Esophagus squamous epithelium (tissue), 4 donors: ENCODE measurements around the gene TNIK.

Source experiments
- POLR2A ChIP-seq, 4 donors: fragments of 450-650 bp; IDR thresholded peaks; one replicate each; pipeline ENCODE4 v1.6.1; 2017; ENCODE audit warnings: antibody characterized with exemption in 4 of 4, mild to moderate bottlenecking in 4 of 4, moderate library complexity in 3 of 4
- TF ChIP-seq, protein P1 (sequence below), 6 experiments: fragments of 450-650 bp in 4 of 6; fragments of 200-600 bp in 2 of 6; sonication (generic) in 2 of 6; IDR thresholded peaks; one replicate each; pipeline ENCODE4 v1.5.1; 2016 to 2019; ENCODE audit warnings: antibody characterized with exemption in 6 of 6, mild to moderate bottlenecking in 4 of 6, moderate library complexity in 4 of 6

DNA sequence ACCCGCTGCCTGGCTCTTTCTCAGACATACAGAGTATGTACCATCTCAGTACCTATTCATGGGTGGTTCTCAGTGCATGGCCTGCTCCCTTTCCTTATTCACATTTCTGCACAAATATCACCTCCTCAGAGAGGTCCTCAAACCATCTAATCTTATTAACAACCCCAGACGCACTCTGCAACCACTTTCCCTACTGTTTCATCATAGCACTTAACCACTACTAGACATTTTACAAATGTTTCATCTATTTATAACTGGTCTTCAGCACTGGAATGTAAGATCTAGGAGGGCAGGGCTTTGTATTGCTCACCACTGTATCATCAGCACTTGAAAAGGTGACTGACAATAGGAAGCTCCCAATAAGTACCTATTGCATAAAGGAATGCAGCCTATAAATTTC is 45.1 kb downstream of the TNIK start:
- no peak for TF ChIP-seq POLR2A (IDR thresholded peaks at IDR 0.05)
- TF ChIP-seq, protein P1, sequence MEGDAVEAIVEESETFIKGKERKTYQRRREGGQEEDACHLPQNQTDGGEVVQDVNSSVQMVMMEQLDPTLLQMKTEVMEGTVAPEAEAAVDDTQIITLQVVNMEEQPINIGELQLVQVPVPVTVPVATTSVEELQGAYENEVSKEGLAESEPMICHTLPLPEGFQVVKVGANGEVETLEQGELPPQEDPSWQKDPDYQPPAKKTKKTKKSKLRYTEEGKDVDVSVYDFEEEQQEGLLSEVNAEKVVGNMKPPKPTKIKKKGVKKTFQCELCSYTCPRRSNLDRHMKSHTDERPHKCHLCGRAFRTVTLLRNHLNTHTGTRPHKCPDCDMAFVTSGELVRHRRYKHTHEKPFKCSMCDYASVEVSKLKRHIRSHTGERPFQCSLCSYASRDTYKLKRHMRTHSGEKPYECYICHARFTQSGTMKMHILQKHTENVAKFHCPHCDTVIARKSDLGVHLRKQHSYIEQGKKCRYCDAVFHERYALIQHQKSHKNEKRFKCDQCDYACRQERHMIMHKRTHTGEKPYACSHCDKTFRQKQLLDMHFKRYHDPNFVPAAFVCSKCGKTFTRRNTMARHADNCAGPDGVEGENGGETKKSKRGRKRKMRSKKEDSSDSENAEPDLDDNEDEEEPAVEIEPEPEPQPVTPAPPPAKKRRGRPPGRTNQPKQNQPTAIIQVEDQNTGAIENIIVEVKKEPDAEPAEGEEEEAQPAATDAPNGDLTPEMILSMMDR (IDR thresholded peaks at IDR 0.05): no peak
